Adrenal gland (tissue), 5 donors: Measurements from ENCODE around the gene AMN1.

Source experiments
- POLR2A ChIP-seq, 2 donors: fragments of 450-650 bp; IDR thresholded peaks; one replicate each; pipeline ENCODE4 v1.6.1; 2017; ENCODE audit warnings: antibody characterized with exemption in 2 of 2, mild to moderate bottlenecking in 2 of 2, moderate library complexity in 1 of 2
- TF ChIP-seq, protein P1 (sequence below), 6 experiments: fragments of 450-650 bp in 4 of 6; fragments of 200-600 bp in 2 of 6; sonication (generic) in 1 of 6; IDR thresholded peaks; 1 replicate in 5 of 6; 2 replicates in 1 of 6; pipeline versions ENCODE4 v1.5.1 to v1.8.0; 2016 to 2021; ENCODE audit warnings: antibody characterized with exemption in 6 of 6, mild to moderate bottlenecking in 2 of 6, moderate library complexity in 1 of 6
- donor health status: DM: no; HTN: no; CAD: no.

- TF ChIP-seq, protein P1, sequence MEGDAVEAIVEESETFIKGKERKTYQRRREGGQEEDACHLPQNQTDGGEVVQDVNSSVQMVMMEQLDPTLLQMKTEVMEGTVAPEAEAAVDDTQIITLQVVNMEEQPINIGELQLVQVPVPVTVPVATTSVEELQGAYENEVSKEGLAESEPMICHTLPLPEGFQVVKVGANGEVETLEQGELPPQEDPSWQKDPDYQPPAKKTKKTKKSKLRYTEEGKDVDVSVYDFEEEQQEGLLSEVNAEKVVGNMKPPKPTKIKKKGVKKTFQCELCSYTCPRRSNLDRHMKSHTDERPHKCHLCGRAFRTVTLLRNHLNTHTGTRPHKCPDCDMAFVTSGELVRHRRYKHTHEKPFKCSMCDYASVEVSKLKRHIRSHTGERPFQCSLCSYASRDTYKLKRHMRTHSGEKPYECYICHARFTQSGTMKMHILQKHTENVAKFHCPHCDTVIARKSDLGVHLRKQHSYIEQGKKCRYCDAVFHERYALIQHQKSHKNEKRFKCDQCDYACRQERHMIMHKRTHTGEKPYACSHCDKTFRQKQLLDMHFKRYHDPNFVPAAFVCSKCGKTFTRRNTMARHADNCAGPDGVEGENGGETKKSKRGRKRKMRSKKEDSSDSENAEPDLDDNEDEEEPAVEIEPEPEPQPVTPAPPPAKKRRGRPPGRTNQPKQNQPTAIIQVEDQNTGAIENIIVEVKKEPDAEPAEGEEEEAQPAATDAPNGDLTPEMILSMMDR (IDR thresholded peaks at IDR 0.05) = no peak
- TF ChIP-seq POLR2A (IDR thresholded peaks at IDR 0.05) = no peak
Measured at GRCh38 chr12:31715283-31715825, 13.5 kb downstream of the AMN1 start.
